Right lung (tissue), 5 donors: ENCODE data around the gene AKAP8L. TPM values are rescaled to one million over a fixed set of nuclear protein-coding genes. Genes with fewer than 3 reads are reported as not detected.

Source experiments
- DNase-seq, 2 donors: peaks; one replicate each; pipeline ENCODE4 v3.0.0-alpha.2; 2013
- polyA plus RNA-seq, 5 donors: library from polyadenylated mRNA; unstranded; fragments of 120-200 nt; gene quantifications; one replicate each; pipeline versions ENCODE4 v1.2.1 to v1.2.3, GENCODE V29; 2013; ENCODE audit warnings: inconsistent platforms in 1 of 5, low replicate concordance in 1 of 5; ENCODE audit not compliant: insufficient read length in 5 of 5, insufficient read depth in 1 of 5

AKAP8L gene
- polyA plus RNA-seq, 5 donors: 92.9 to 130 (median 112) TPM

- DNase-seq: no peak
These were observed 17.4 kb upstream of the AKAP8L start for GRCh38 chr19:15436012-15436825.

DNA sequence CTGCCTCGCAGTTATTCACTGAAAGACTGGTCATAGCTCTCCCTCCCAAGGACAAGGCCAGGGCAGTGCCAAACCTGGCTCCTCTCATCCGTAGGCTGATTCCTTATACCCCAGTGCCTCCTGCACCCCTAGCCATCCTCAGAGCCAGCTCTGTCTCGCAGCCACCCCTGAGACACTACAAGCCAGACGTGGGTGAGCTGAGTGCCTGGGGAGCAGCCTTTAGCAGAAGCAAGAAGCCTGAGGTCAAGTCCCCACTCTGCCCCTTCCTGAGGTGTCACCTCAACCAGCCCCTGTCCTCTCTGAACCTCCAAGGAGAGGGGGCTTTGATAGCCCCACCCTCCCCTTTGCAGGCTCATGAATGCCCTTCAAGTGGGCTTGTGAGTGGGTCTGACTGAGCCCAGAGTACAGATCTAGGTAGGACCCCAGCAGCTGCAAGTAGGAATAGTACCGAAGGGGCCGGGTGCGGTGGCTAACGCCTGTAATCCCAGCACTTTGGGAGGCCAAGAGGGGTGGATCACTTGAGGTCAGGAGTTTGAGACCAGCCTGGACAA, 14.8 kb upstream of the AKAP8L start:
- no peak for DNase-seq

GRCh38 chr19:15432629-15433518, 14.1 kb upstream of the AKAP8L start:
- peak; percentile 84 to 89 for DNase-seq

GRCh38 chr19:15432018-15432494, 13.3 kb upstream of the AKAP8L start:
- DNase-seq: no peak

DNA sequence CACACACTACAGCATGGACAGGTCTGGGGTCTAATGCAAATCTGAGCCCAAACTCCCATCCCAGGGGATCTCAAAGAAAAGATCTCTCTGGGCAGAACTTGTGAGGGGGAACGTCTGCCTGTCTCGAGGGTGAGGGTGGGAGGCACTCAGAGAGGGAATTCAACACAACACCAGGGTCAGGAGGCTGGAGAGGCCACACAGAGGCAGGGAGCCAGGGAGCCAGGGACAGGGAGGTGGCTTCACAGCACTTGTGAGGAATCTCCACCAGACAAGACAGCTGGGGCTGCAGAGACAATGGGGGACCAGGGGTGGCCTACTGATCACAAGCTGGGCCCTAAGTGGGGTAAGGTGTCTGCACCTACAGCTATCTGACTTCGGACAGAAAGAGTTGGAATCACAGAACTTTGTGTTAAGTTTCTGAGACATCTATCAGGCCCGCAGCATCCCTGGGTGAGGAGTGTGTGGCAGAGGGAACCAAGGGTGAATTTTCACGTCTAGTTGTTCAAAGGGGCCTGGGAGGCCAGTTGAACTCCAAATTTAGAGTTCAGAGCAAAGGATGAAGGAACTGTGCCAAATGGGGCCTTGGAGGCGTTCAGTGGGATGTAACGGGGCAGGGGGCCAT, 12.7 kb upstream of the AKAP8L start:
- DNase-seq: no peak

DNA sequence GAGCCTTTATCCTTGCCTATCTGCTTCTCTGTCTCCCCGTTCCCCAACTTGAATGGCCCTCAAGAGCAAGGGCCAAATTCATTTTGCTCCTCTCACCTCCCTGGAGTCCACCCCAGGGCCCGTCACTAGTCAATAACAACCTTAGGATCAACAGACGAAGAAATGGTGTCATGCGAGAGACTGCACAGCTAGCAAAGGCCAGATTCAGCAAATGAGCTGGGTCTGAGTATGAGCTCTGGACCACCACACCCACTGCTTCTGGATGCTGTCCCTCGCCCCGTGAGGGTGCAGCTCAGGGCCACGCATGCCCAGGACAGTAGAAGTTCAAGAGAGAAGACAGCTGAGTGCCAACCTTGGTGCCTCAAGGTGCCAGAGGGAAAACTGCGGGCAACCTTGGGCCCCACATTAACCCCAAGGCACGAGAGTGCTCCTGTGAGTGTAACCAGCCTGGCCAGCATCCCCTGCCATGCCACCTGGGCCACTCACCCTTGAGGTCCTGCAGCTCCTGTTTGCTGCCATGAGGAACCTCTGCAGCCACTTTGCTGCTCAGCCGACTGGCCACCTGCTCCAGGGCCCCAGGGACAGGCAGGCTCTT, 11.8 kb upstream of the AKAP8L start:
- no peak for DNase-seq

- DNase-seq: no peak
These were observed 11.2 kb upstream of the AKAP8L start for GRCh38 chr19:15429825-15430467.

DNA sequence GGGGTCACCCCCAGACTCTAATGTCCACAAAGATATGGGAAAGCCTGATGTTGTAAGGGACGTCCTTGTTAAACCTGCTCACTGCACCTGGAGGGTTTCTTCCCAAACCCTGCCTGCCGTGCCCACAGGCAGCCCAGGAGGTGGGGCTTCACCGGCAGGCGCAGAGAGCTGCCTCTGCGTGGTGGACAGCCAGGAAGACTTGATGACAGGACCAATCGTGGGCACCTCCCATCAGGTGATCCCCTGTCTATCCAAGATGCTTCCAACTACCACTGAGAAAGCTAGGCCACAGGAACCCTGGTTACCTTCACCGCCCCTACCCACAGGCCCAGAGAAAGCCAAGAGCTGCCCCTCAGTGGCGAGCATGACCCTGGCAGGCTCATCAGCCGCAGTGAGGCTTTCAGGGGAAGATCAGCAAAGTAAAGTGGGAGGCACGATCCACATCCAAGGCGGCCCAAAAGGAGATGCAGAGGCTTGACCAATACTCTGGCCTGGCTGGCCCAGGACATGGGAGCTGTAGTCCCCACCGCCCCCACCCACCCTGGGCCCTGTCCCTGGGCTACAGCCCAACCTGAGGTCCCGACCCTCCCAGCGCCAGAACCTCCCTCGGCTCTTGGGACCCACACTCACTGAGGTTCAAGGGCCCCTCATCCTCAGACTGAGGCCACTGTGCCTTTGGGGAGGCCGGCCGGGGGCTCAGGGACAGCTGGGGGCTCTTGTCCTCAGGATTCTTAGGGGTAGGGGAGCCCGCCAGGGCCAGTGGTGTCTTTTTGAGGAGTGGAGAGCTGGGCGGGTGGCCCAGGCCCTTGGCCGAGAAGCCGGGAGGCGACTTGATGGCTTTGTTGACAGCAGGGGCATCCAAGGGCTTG, 10.4 kb upstream of the AKAP8L start:
- DNase-seq: no peak

DNA sequence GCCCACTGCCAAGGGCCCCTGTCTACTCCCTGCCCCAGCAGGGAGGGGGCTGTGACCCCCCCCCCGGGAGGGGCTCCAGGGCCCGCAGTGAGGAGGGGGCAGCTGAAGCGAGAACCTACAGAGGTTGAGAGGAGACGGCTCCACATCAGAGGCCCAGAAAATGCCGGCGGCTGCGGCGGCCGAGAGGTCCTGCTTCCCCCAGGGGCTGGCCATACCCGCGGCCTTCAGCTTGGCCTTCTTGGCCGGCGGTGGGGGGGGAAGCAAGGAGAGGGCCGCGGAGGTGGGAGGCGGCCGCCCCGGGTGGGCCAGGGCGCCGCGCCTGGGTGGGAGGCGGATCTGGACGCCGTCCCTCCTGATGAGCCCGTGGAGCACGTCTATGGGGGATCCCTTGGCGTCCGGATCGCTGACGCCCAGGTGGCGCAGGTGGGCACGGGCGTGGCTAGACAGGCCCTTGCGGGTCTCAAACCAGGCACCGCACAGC, 9.2 kb upstream of the AKAP8L start:
- DNase-seq: no peak

- no peak for DNase-seq
These were observed 8.5 kb upstream of the AKAP8L start for GRCh38 chr19:15427350-15427700.

DNA sequence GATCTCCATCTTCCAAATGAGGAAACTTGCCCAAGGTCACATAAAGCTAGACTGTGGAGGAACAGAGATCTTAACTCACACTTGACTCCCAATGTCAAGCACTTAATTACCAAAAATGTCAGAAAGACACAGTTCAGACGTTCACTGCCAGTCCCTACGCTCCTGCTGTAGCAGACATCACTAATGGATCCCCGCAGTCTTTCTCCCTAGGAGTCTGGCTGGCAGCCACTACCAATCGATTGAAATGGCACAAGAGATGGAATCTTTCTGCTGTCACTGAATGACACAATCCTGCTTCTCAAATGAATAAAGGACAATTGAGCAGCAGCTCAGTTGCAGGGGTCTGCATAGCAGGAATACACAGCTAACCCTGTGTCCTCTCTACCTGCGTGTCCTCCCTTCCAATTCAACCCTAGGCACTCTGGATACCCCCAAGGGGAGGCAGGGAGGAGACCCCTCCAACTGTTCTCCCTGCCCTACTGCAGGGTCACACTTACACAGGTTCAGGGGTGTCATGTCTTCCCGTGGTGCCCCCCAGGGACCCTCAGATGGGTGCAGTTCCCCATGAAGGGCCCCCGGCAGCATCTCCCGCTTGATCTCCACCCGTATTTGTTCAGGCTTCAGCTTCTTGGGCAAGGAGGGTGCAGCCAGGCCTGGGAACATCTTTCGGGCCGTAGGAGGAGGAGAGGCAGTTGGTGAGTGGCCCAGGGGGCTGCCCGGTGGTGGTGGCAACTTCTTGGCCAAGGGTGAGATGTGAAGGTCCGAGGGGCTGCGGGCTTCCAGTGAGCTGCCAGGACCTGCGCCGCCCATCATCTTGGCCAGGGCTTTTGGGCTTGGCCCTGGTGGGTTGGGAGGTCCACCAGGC, 7.9 kb upstream of the AKAP8L start:
- DNase-seq: no peak

GRCh38 chr19:15425321-15425950, 6.6 kb upstream of the AKAP8L start:
- DNase-seq: no peak

- DNase-seq: no peak
These were observed 6.0 kb upstream of the AKAP8L start for GRCh38 chr19:15424692-15425272.

DNA sequence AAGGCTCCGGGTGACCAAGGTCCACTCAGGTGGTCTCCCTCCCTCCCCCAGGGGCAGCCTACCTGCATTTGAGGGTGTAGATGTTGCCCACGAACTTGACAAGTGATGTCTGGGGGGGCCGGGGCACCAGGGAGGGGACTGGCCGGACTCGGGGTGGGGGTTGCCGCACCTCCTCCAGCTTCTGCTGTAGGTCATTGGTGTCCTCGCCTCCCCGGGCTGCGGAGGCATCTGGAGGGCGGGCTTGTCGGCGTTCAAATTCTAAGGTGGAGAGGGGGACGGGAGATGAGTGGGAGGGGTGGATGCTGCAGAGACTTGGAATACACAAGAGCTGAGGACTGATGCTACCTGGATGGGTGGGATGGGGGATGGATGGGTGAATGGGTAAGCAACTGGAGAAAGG, 5.3 kb upstream of the AKAP8L start:
- no peak for DNase-seq

GRCh38 chr19:15423130-15423529, 4.3 kb upstream of the AKAP8L start:
- no peak for DNase-seq

GRCh38 chr19:15422296-15423075, 3.7 kb upstream of the AKAP8L start:
- DNase-seq: no peak

GRCh38 chr19:15421721-15422260, 3.0 kb upstream of the AKAP8L start:
- peak; percentile 36 to 49 for DNase-seq
